K562 (cell line): ENCODE measurements around the gene FAM32A. TPM values are rescaled to one million over a fixed set of nuclear protein-coding genes. Genes with fewer than 3 reads are reported as not detected.
A peak's percentile ranks its signal among the peaks of the same experiment; 100 is the strongest.

Experiments used
- ATAC-seq: fragments of 200-7000 bp; cut with Tn5 transposase; 3 replicates; pipeline ENCODE4 v1.9.1; 2020; ENCODE audit warnings: moderate library complexity
- BruUV-seq: library from RNA; stranded (reverse); fragments of 400-500 nt; replicated peaks from 2 replicates; lab custom pipeline; 2021; lab: Mats Ljungman, UMichigan
- CTCF ChIA-PET: fragments of 300-600 bp; formaldehyde crosslinking; extraction: SDS; loops from one replicate; lab custom pipeline; 2021; ENCODE audit warnings: low intra/inter-chr PET ratio; lab: Yijun Ruan, JAX
- POLR2A ChIA-PET: fragments of 300-600, 350-650 bp; sonication (Branson Sonifier 250); formaldehyde crosslinking; extraction: SDS; loops from one replicate; lab custom pipeline; 2021; ENCODE audit warnings: antibody characterized with exemption, inconsistent platforms; lab: Yijun Ruan, JAX
- DNase-seq, 4 experiments: peaks; one replicate each; pipeline versions ENCODE4 v3.0.0 to v3.0.0-alpha.2; 2011 to 2018; ENCODE audit warnings: low spot score in 3 of 4, mixed read lengths in 3 of 4; ENCODE audit errors: extremely low read depth in 1 of 4
- FAIRE-seq: peaks from 2 replicates; lab custom pipeline; 2011; peaks lifted over from hg19 to GRCh38; lab: Jason Lieb, UNC
- H2AFZ ChIP-seq: 2 replicates; pipeline ENCODE4 v1.6.0; 2011; ENCODE audit warnings: low read depth, low read length, control low read depth, inconsistent platforms
- H3K27ac ChIP-seq: fragments of 200-600 bp; 3 replicates; pipeline ENCODE4 v1.8.0; 2011; ENCODE audit warnings: low read depth, mild to moderate bottlenecking, control low read depth, inconsistent platforms, low read length, moderate library complexity, mixed read lengths; ENCODE audit errors: extremely low read depth
- H3K27me3 ChIP-seq, 2 experiments: fragments of 300-600 bp in 1 of 2; 2 replicates in 1 of 2; 3 replicates in 1 of 2; pipeline versions ENCODE4 v1.6.0 to v1.8.0; 2011; ENCODE audit warnings: inconsistent platforms in 2 of 2, low read length in 2 of 2, mild to moderate bottlenecking in 1 of 2, mixed read lengths in 1 of 2, moderate library complexity in 1 of 2; ENCODE audit not compliant: control insufficient read depth in 2 of 2, insufficient read depth in 2 of 2
- H3K36me3 ChIP-seq: fragments of 300-600 bp; 3 replicates; pipeline ENCODE4 v1.8.0; 2011; ENCODE audit warnings: mild to moderate bottlenecking, low read length, inconsistent platforms; ENCODE audit not compliant: control insufficient read depth, insufficient read depth
- H3K4me1 ChIP-seq, 2 experiments: fragments of 200-600 bp in 1 of 2; replicated peaks in 1 of 2; 2 replicates in 1 of 2; 3 replicates in 1 of 2; pipeline versions ENCODE4 v1.5.1 to v1.8.0; 2011; ENCODE audit warnings: inconsistent platforms in 2 of 2, low read length in 2 of 2, mild to moderate bottlenecking in 1 of 2, mixed read lengths in 1 of 2, moderate library complexity in 1 of 2; ENCODE audit not compliant: control insufficient read depth in 2 of 2, insufficient read depth in 2 of 2
- H3K4me2 ChIP-seq: 2 replicates; pipeline ENCODE4 v1.6.1; 2011; ENCODE audit warnings: low read length, control low read depth, inconsistent platforms, mixed read lengths; ENCODE audit not compliant: insufficient read depth
- H3K4me3 ChIP-seq: fragments of 200-600 bp; sonication (generic), shearing (Covaris generic); 2 replicates; pipeline ENCODE4 v1.5.1; 2016; ENCODE audit warnings: control low read depth, inconsistent platforms
- H3K79me2 ChIP-seq: fragments of 200-600 bp; 3 replicates; pipeline ENCODE4 v1.8.0; 2011; ENCODE audit warnings: low read length, inconsistent platforms; ENCODE audit not compliant: control insufficient read depth, insufficient read depth
- H3K9ac ChIP-seq, 2 experiments: 2 replicates each; pipeline versions ENCODE4 v1.6.0 to v1.6.1; 2011; ENCODE audit warnings: low read depth in 2 of 2, low read length in 2 of 2, control low read depth in 1 of 2, inconsistent platforms in 1 of 2, mild to moderate bottlenecking in 1 of 2, mixed read lengths in 1 of 2; ENCODE audit not compliant: insufficient read depth in 1 of 2
- H3K9me1 ChIP-seq: one replicate; pipeline ENCODE4 v1.6.0; 2011; ENCODE audit warnings: inconsistent platforms, mild to moderate bottlenecking, low read length, moderate library complexity; ENCODE audit not compliant: control insufficient read depth, insufficient read depth
- H3K9me3 ChIP-seq: replicated peaks from 2 replicates; pipeline ENCODE4 v1.5.1; 2011; ENCODE audit warnings: low read depth, low read length, inconsistent platforms; ENCODE audit not compliant: control insufficient read depth, insufficient read depth
- H4K20me1 ChIP-seq: replicated peaks from 2 replicates; pipeline ENCODE4 v1.6.1; 2011; ENCODE audit warnings: low read length, inconsistent platforms, mixed read lengths; ENCODE audit not compliant: control insufficient read depth, insufficient read depth
- EWSR1 ChIP-seq: fragments of 450-650 bp; IDR thresholded peaks from 2 replicates; pipeline ENCODE4 v1.6.1; 2018; ENCODE audit warnings: borderline replicate concordance, mild to moderate bottlenecking, low read depth, moderate library complexity; ENCODE audit not compliant: partially characterized antibody
- HSF4 ChIP-seq: fragments of 250-450 bp; sonication (Bioruptor Pico); IDR thresholded peaks from 2 replicates; pipeline ENCODE4 v2.1.2; 2022; ENCODE audit warnings: mild to moderate bottlenecking, moderate library complexity, borderline replicate concordance
- KAT7 ChIP-seq: sonication (generic); formaldehyde crosslinking; IDR thresholded peaks from 2 replicates; pipeline ENCODE4 v1.8.0; 2022; ENCODE audit warnings: missing genetic modification reagents, mild to moderate bottlenecking, borderline replicate concordance
- MTA3 ChIP-seq: fragments of 450-650 bp; formaldehyde crosslinking; IDR thresholded peaks from 2 replicates; pipeline ENCODE4 v1.6.1; 2017; ENCODE audit warnings: mild to moderate bottlenecking, borderline replicate concordance
- NCOA4 ChIP-seq: fragments of 450-650 bp; IDR thresholded peaks from 2 replicates; pipeline ENCODE4 v1.6.1; 2018; ENCODE audit warnings: mild to moderate bottlenecking; ENCODE audit not compliant: partially characterized antibody
- whole genome bisulfite sequencing: fragments of 100-300 bp; shearing (Covaris generic); methylation state at CpG from one replicate; pipeline ENCODE4 v1.1.6; 2016; ENCODE audit warnings: low coverage, mixed read lengths; ENCODE audit not compliant: insufficient coverage; ENCODE audit errors: missing lambda C conversion rate; 5-methylcytosine and 5-hydroxymethylcytosine counted together
- in situ Hi-C: fragments of 300-500 bp; cut with MboI; formaldehyde crosslinking; loops from 4 replicates; pipeline ENCODE4 v1.15.0; 2018; ENCODE audit warnings: inconsistent platforms, mixed read lengths
- intact Hi-C: fragments of 100-400 bp; cut with micrococcal nuclease; formaldehyde crosslinking; loops from 2 replicates; pipeline ENCODE4 v1.14.2; 2022
- polyA plus RNA-seq, 8 experiments: library from polyadenylated mRNA; depleted of rRNA in 4 of 8; stranded (reverse) in 5 of 8; unstranded in 3 of 8; fragments of >200 nt; fragmentation: Nextera tagmentation in 2 of 8; fragmentation: Illumina TruSeq in 1 of 8; extraction: Ambion mirVana in 2 of 8; extraction: Trizol in 1 of 8; gene quantifications; 2 replicates each; pipeline versions ENCODE4 v1.2.1 to v1.2.3, GENCODE V29; 2011 to 2014; ENCODE audit warnings: inconsistent platforms in 1 of 8, missing spikeins in 1 of 8
- total RNA-seq, 7 experiments: library from RNA; depleted of rRNA in 6 of 7; stranded (reverse); fragments of >200 nt in 6 of 7; fragmentation: Illumina TruSeq in 2 of 7; extraction: Trizol in 2 of 7; gene quantifications; 2 replicates each; pipeline versions ENCODE4 v1.2.1 to v1.2.3, GENCODE V29; 2011 to 2021; ENCODE audit warnings: low replicate concordance in 1 of 7
- TF ChIP-seq, protein P1 (sequence below): fragments of 450-650 bp; IDR thresholded peaks from 2 replicates; pipeline ENCODE4 v1.6.1; 2016; ENCODE audit warnings: borderline replicate concordance
- TF ChIP-seq, protein P2 (sequence below): fragments of 450-650 bp; IDR thresholded peaks from 2 replicates; pipeline ENCODE4 v1.6.1; 2016; ENCODE audit warnings: mild to moderate bottlenecking, moderate library complexity

FAM32A gene
- total and polyA plus RNA-seq, 9 of the 15 experiments (the other 6 are each of a cell fraction or from before 2014, with no cell fraction given) = 30.7 to 96.7 (median 73.7) TPM

DNA sequence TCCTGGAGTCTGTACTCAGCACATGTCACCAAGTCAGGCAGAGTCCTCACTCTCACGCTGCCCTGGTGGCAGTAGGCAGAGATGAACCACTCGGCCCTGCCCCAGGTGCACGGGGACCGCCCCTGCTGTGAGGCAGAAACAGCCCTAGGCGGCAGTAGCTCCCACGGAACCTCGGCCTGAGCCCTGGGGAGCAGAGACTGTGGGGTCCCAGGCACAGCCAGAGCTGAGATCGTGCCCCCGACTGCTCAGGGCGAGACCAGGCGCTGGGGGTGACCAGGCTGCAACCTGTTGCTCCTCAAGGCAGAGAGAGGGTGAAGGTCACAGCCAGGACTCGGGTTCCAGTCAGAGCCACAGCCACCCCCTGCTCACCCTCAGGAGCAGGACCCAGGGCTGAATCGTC, 47.4 kb downstream of the FAM32A start:
- Histone ChIP-seq H3K79me2 (no peaks in the 10 kb centered on the region), H3K27ac (no peak overlapping the region), H3K4me2 (no peak overlapping the region), H3K9me3 (no peaks in the 10 kb centered on the region), H3K36me3 (peaks cover 31% of the 10 kb centered on the region; the same call in 2 of the 3 replicates), H2AFZ (no peak overlapping the region), H3K4me3 (no peak overlapping the region), H4K20me1 (no peaks in the 10 kb centered on the region), H3K27me3 (no peaks in the 10 kb centered on the region), H3K4me1 (peaks cover 0 to 16% of the 10 kb centered on the region in 2 experiments; a peak in 2 of 5 replicates), H3K9ac (peak overlapping the region in 1 of 2 experiments; percentile 50; a peak in 2 of 4 replicates), H3K9me1 (no peaks in the 10 kb centered on the region)
- in situ Hi-C loops (no loop called here), intact Hi-C loops (no loop called here)
- WGBS = 79% methylated on average over 13 of the region's 13 CpGs
- CTCF ChIA-PET = no interaction called here
- no peak for FAIRE-seq
- POLR2A ChIA-PET = no interaction called here
- no TSS peak for BruUV-seq
- DNase-seq = no peak
- no peak for ATAC-seq
- TF ChIP-seq, protein P1, sequence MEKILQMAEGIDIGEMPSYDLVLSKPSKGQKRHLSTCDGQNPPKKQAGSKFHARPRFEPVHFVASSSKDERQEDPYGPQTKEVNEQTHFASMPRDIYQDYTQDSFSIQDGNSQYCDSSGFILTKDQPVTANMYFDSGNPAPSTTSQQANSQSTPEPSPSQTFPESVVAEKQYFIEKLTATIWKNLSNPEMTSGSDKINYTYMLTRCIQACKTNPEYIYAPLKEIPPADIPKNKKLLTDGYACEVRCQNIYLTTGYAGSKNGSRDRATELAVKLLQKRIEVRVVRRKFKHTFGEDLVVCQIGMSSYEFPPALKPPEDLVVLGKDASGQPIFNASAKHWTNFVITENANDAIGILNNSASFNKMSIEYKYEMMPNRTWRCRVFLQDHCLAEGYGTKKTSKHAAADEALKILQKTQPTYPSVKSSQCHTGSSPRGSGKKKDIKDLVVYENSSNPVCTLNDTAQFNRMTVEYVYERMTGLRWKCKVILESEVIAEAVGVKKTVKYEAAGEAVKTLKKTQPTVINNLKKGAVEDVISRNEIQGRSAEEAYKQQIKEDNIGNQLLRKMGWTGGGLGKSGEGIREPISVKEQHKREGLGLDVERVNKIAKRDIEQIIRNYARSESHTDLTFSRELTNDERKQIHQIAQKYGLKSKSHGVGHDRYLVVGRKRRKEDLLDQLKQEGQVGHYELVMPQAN = no peak
- TF ChIP-seq KAT7 (CRISPR knock-in tag) (no peak), NCOA4 (no peak), EWSR1 (no peak), MTA3 (no peak), HSF4 (no peak)
- TF ChIP-seq, protein P2, sequence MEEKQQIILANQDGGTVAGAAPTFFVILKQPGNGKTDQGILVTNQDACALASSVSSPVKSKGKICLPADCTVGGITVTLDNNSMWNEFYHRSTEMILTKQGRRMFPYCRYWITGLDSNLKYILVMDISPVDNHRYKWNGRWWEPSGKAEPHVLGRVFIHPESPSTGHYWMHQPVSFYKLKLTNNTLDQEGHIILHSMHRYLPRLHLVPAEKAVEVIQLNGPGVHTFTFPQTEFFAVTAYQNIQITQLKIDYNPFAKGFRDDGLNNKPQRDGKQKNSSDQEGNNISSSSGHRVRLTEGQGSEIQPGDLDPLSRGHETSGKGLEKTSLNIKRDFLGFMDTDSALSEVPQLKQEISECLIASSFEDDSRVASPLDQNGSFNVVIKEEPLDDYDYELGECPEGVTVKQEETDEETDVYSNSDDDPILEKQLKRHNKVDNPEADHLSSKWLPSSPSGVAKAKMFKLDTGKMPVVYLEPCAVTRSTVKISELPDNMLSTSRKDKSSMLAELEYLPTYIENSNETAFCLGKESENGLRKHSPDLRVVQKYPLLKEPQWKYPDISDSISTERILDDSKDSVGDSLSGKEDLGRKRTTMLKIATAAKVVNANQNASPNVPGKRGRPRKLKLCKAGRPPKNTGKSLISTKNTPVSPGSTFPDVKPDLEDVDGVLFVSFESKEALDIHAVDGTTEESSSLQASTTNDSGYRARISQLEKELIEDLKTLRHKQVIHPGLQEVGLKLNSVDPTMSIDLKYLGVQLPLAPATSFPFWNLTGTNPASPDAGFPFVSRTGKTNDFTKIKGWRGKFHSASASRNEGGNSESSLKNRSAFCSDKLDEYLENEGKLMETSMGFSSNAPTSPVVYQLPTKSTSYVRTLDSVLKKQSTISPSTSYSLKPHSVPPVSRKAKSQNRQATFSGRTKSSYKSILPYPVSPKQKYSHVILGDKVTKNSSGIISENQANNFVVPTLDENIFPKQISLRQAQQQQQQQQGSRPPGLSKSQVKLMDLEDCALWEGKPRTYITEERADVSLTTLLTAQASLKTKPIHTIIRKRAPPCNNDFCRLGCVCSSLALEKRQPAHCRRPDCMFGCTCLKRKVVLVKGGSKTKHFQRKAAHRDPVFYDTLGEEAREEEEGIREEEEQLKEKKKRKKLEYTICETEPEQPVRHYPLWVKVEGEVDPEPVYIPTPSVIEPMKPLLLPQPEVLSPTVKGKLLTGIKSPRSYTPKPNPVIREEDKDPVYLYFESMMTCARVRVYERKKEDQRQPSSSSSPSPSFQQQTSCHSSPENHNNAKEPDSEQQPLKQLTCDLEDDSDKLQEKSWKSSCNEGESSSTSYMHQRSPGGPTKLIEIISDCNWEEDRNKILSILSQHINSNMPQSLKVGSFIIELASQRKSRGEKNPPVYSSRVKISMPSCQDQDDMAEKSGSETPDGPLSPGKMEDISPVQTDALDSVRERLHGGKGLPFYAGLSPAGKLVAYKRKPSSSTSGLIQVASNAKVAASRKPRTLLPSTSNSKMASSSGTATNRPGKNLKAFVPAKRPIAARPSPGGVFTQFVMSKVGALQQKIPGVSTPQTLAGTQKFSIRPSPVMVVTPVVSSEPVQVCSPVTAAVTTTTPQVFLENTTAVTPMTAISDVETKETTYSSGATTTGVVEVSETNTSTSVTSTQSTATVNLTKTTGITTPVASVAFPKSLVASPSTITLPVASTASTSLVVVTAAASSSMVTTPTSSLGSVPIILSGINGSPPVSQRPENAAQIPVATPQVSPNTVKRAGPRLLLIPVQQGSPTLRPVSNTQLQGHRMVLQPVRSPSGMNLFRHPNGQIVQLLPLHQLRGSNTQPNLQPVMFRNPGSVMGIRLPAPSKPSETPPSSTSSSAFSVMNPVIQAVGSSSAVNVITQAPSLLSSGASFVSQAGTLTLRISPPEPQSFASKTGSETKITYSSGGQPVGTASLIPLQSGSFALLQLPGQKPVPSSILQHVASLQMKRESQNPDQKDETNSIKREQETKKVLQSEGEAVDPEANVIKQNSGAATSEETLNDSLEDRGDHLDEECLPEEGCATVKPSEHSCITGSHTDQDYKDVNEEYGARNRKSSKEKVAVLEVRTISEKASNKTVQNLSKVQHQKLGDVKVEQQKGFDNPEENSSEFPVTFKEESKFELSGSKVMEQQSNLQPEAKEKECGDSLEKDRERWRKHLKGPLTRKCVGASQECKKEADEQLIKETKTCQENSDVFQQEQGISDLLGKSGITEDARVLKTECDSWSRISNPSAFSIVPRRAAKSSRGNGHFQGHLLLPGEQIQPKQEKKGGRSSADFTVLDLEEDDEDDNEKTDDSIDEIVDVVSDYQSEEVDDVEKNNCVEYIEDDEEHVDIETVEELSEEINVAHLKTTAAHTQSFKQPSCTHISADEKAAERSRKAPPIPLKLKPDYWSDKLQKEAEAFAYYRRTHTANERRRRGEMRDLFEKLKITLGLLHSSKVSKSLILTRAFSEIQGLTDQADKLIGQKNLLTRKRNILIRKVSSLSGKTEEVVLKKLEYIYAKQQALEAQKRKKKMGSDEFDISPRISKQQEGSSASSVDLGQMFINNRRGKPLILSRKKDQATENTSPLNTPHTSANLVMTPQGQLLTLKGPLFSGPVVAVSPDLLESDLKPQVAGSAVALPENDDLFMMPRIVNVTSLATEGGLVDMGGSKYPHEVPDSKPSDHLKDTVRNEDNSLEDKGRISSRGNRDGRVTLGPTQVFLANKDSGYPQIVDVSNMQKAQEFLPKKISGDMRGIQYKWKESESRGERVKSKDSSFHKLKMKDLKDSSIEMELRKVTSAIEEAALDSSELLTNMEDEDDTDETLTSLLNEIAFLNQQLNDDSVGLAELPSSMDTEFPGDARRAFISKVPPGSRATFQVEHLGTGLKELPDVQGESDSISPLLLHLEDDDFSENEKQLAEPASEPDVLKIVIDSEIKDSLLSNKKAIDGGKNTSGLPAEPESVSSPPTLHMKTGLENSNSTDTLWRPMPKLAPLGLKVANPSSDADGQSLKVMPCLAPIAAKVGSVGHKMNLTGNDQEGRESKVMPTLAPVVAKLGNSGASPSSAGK = no peak
